ENCODE results near the gene WAS. TPM values are rescaled to one million over a fixed set of nuclear protein-coding genes. Genes with fewer than 3 reads are reported as not detected.

WAS gene
- total RNA-seq, 3 donors from 2014 or later (not counting 1 experiment from before 2014, with no cell fraction given): 136 to 149 (median 141) TPM

DNA sequence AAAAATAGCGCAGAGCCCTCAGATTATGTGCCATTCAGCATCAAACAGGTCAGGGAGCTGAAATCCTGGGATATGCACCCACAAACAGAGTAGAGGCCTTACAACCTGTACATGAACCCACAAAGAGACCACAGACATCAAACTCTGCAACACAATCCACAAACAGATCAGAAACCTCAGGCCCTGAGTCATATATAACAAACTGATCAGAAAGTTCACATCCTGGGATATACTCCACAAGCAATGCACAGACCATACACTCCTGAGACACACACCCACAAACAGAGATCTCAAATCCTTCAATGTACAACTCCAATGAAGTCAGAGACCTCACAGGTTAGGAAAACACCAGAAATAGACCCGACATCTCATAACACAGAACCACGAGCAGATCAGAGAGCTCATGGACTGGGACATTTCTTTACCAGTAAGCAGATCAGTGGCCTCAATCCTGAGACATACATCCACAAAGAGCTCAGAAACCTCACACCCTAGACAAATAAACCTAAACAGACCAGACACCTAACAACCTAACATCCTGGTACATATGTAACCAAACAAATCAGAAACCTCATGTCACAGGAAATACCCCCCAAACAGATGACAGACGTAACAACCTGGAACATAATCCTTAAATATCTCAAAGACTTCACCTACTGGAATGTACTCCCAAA lies 37.1 kb downstream of the WAS start:
- Histone ChIP-seq H3K27me3 (ENCODE audit: control insufficient read depth, insufficient read depth, low read length) (no peaks in the 10 kb centered on the region), H3K4me3 (ENCODE audit: low read length) (no peak overlapping the region), H3K9me3 (ENCODE audit: control insufficient read depth, insufficient read depth, low read length) (no peaks in the 10 kb centered on the region), H3K36me3 (ENCODE audit: control insufficient read depth, insufficient read depth, low read length) (no peaks in the 10 kb centered on the region), H3K27ac (ENCODE audit: low read length) (peak overlapping the region; percentile 77), H3K4me1 (ENCODE audit: control insufficient read depth, insufficient read depth, low read length) (peaks cover 31% of the 10 kb centered on the region)
- Mint-ChIP-seq H3K9me3 (no peaks in the 10 kb centered on the region), H3K27me3 (ENCODE audit: low read depth in 2 of 2) (no peaks in the 10 kb centered on the region), H3K36me3 (no peaks in the 10 kb centered on the region), H3K4me1 (peaks cover 14 to 37% of the 10 kb centered on the region in 2 donors), H3K27ac (no peak overlapping the region), H3K4me3 (no peak overlapping the region)
- no peak for TF ChIP-seq CTCF (IDR thresholded peaks at IDR 0.05)
- ATAC-seq (peak; percentile 62 to 75 (median 67)), DNase-seq (peak in 1 of 2 donors; percentile 49)
- intact Hi-C loops (cut with micrococcal nuclease): no loop called here
- WGBS (ENCODE audit: insufficient coverage): 40% methylated on average over 4 of the region's 4 CpGs

GRCh38 chrX:48721916-48722315 lies 38.3 kb downstream of the WAS start:
- DNase-seq: no peak
- peaks cover 18 to 37% of the 10 kb centered on the region in 2 donors for H3K4me1 Mint-ChIP-seq
- Histone ChIP-seq H3K4me1 (ENCODE audit: control insufficient read depth, insufficient read depth, low read length) (peaks cover 30% of the 10 kb centered on the region), H3K27ac (ENCODE audit: low read length) (peak overlapping the region; percentile 77), H3K4me3 (ENCODE audit: low read length) (no peak overlapping the region), H3K36me3 (ENCODE audit: control insufficient read depth, insufficient read depth, low read length) (no peaks in the 10 kb centered on the region), H3K9me3 (ENCODE audit: control insufficient read depth, insufficient read depth, low read length) (no peaks in the 10 kb centered on the region), H3K27me3 (ENCODE audit: control insufficient read depth, insufficient read depth, low read length) (no peaks in the 10 kb centered on the region)
- TF ChIP-seq CTCF (IDR thresholded peaks at IDR 0.05): no peak
- H3K36me3 Mint-ChIP-seq: no peaks in the 10 kb centered on the region
- H3K9me3 Mint-ChIP-seq: no peaks in the 10 kb centered on the region
- no peak for ATAC-seq
- intact Hi-C loops (cut with micrococcal nuclease): no loop called here
- no peak overlapping the region for H3K27ac Mint-ChIP-seq
- no peaks in the 10 kb centered on the region for H3K27me3 Mint-ChIP-seq (ENCODE audit: low read depth in 2 of 2)
- no peak overlapping the region for H3K4me3 Mint-ChIP-seq

GRCh38 chrX:48726596-48726995 lies 43.0 kb downstream of the WAS start:
- Histone ChIP-seq H3K4me1 (ENCODE audit: control insufficient read depth, insufficient read depth, low read length) (peaks cover 18% of the 10 kb centered on the region), H3K27me3 (ENCODE audit: control insufficient read depth, insufficient read depth, low read length) (no peaks in the 10 kb centered on the region), H3K27ac (ENCODE audit: low read length) (no peak overlapping the region), H3K4me3 (ENCODE audit: low read length) (no peak overlapping the region), H3K36me3 (ENCODE audit: control insufficient read depth, insufficient read depth, low read length) (no peaks in the 10 kb centered on the region), H3K9me3 (ENCODE audit: control insufficient read depth, insufficient read depth, low read length) (no peaks in the 10 kb centered on the region)
- no peak for TF ChIP-seq CTCF (IDR thresholded peaks at IDR 0.05)
- H3K4me3 Mint-ChIP-seq: no peak overlapping the region
- no CpG with 5 or more reads among the region's 2 CpGs for WGBS (ENCODE audit: insufficient coverage)
- H3K9me3 Mint-ChIP-seq: no peaks in the 10 kb centered on the region
- ATAC-seq: no peak
- H3K27ac Mint-ChIP-seq: peak overlapping the region in 1 of 2 donors; percentile 27
- H3K27me3 Mint-ChIP-seq (ENCODE audit: low read depth in 2 of 2): no peaks in the 10 kb centered on the region
- peak in 1 of 2 donors; percentile 21 for DNase-seq
- no peaks in the 10 kb centered on the region for H3K36me3 Mint-ChIP-seq
- H3K4me1 Mint-ChIP-seq: peaks cover 33 to 41% of the 10 kb centered on the region in 2 donors
- intact Hi-C loops (cut with micrococcal nuclease): no loop called here

DNA sequence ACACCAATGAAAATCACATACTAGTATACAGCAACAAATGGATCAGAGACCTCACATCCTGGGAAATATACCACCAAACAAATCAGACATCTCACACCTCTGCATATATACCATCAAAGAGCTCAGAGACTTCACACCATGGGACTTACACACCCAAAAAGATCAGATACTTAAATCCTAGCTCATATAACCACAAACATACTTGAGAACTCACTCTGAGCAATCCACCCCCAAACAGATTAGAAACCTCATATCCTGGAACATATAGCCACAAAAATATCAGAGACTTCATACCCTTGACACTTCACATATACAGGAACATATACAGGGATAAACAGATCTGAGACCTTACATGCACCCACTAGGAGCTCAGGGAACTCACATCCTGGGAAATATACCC lies 45.1 kb downstream of the WAS start:
- Mint-ChIP-seq H3K4me3 (no peak overlapping the region), H3K27ac (peak overlapping the region; percentile 51 to 81), H3K36me3 (no peaks in the 10 kb centered on the region), H3K27me3 (ENCODE audit: low read depth in 2 of 2) (no peaks in the 10 kb centered on the region), H3K4me1 (peaks cover 40 to 49% of the 10 kb centered on the region in 2 donors), H3K9me3 (no peaks in the 10 kb centered on the region)
- no peaks in the 10 kb centered on the region for H3K9me3 ChIP-seq (ENCODE audit: control insufficient read depth, insufficient read depth, low read length)
- peak overlapping the region; percentile 38 for H3K27ac ChIP-seq (ENCODE audit: low read length)
- no peak overlapping the region for H3K4me3 ChIP-seq (ENCODE audit: low read length)
- no peaks in the 10 kb centered on the region for H3K36me3 ChIP-seq (ENCODE audit: control insufficient read depth, insufficient read depth, low read length)
- intact Hi-C loops (cut with micrococcal nuclease): no loop called here
- no peaks in the 10 kb centered on the region for H3K27me3 ChIP-seq (ENCODE audit: control insufficient read depth, insufficient read depth, low read length)
- peak; percentile 43 to 73 (median 44) for ATAC-seq
- peaks cover 21% of the 10 kb centered on the region for H3K4me1 ChIP-seq (ENCODE audit: control insufficient read depth, insufficient read depth, low read length)
- no peak for TF ChIP-seq CTCF (IDR thresholded peaks at IDR 0.05)
- no peak for DNase-seq
